CD1c-positive myeloid dendritic cell (primary cell): ENCODE measurements around the gene C11orf97.
"Not testable (repeated sequence)": the region's sequence is repeated elsewhere in the genome, so short reads cannot be mapped to it uniquely, and the experiment has no call there.

Source experiments
- DNase-seq: peaks from one replicate; pipeline ENCODE4 v3.0.0-alpha.2; 2016; ENCODE audit errors: extremely low spot score

Gene C11orf97

GRCh38 chr11:94525546-94526324 is 13.5 kb downstream of the C11orf97 start:
- DNase-seq, result peak; percentile 60

GRCh38 chr11:94526645-94527438 is 14.6 kb downstream of the C11orf97 start:
- DNase-seq, result peak; percentile 24

GRCh38 chr11:94528551-94528950 is 16.3 kb downstream of the C11orf97 start:
- DNase-seq, result no peak

- DNase-seq, result no peak
Observed at GRCh38 chr11:94532211-94532610, 19.9 kb downstream of the C11orf97 start.

- no peak for DNase-seq
Observed at GRCh38 chr11:94533206-94533605, 20.9 kb downstream of the C11orf97 start.

GRCh38 chr11:94533696-94534630 is 21.7 kb downstream of the C11orf97 start:
- peak; percentile 23 for DNase-seq

GRCh38 chr11:94536386-94536785 is 24.1 kb downstream of the C11orf97 start:
- DNase-seq, result no peak

- DNase-seq, result no peak
Observed at GRCh38 chr11:94537031-94537600, 24.9 kb downstream of the C11orf97 start.

GRCh38 chr11:94539420-94539819 is 27.2 kb downstream of the C11orf97 start:
- no peak for DNase-seq

GRCh38 chr11:94543695-94544645 is 31.7 kb downstream of the C11orf97 start, which contains the start of gene FUT4:
TSS of gene FUT4 (plus strand) at chr11:94543921. CDS start at chr11:94544134, 213 bp downstream.
- peak; percentile 87 for DNase-seq

GRCh38 chr11:94544646-94545263 is 32.5 kb downstream of the C11orf97 start:
- peak; percentile 20 for DNase-seq

GRCh38 chr11:94545264-94546161 is 33.3 kb downstream of the C11orf97 start:
- DNase-seq, result peak; percentile 37

GRCh38 chr11:94546162-94546470 is 33.9 kb downstream of the C11orf97 start:
- no peak for DNase-seq

- DNase-seq, result no peak
Observed at GRCh38 chr11:94546886-94547285, 34.6 kb downstream of the C11orf97 start.

- peak; percentile 17 for DNase-seq
Observed at GRCh38 chr11:94549146-94549545, 36.9 kb downstream of the C11orf97 start.

- peak; percentile 56 for DNase-seq
Observed at GRCh38 chr11:94550513-94550912, 38.3 kb downstream of the C11orf97 start.

GRCh38 chr11:94553938-94554337 is 41.7 kb downstream of the C11orf97 start:
- no peak for DNase-seq

- DNase-seq, result not testable (repeated sequence)
Observed at GRCh38 chr11:94555752-94556329, 43.6 kb downstream of the C11orf97 start.
